Fibroblast of lung (primary cell): ENCODE results near the gene ACTR1A.

ENCODE experiments used
- EZH2 ChIP-seq: IDR thresholded peaks from 2 replicates; pipeline ENCODE4 v1.5.1; 2012; ENCODE audit warnings: low read length, control low read depth, mild to moderate bottlenecking; ENCODE audit errors: missing control alignments
- TF ChIP-seq, protein P1 (sequence below), 2 donors: IDR thresholded peaks in 1 of 2; conservative IDR thresholded peaks in 1 of 2; 1 replicate in 1 of 2; 2 replicates in 1 of 2; pipeline ENCODE4 v1.5.1; 2011 to 2012; ENCODE audit warnings: low read length in 2 of 2, control low read depth in 1 of 2, inconsistent platforms in 1 of 2, low read depth in 1 of 2, mild to moderate bottlenecking in 1 of 2

DNA sequence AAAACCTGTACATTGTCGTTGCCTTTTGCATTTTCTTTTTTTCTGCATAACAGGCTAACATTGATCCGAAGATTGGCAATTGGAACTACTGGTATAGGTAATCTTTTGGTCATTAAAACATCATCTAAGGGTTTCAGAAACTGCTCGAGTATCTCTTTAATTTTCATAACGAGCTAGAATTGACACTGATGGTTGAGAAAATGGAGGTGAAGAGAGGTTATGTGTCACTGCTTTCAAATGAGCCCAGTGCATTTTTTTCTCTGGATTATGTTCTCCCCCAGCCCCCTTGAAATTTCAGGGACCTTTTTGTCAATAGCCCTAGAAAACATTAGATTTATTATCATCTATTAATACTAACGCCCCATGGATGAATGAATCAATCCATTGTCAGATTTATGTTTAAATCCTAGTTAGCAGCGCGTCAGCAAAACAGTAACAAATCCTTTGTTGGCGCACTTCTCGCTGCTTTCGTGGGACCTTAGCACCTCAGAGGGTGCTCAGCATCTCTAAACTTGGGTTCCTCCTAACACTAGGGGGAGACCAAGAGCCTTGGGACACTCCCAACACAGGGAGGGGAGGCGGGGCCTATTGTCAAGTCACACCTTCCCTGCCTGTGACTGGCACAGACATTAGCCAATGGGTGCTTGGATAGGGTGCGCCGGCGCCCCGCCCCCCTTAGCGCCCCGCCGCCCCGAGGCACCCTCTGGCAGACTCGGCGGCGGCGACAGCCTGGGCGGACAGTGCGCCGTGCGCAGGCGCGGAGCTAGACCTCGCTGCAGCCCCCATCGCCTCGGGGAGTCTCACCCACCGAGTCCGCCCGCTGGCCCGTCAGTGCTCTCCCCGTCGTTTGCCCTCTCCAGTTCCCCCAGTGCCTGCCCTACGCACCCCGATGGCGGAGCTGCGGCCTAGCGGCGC, 1.0 kb upstream of the ACTR1A start, which contains the start of gene SUFU:
- TF ChIP-seq, protein P1, sequence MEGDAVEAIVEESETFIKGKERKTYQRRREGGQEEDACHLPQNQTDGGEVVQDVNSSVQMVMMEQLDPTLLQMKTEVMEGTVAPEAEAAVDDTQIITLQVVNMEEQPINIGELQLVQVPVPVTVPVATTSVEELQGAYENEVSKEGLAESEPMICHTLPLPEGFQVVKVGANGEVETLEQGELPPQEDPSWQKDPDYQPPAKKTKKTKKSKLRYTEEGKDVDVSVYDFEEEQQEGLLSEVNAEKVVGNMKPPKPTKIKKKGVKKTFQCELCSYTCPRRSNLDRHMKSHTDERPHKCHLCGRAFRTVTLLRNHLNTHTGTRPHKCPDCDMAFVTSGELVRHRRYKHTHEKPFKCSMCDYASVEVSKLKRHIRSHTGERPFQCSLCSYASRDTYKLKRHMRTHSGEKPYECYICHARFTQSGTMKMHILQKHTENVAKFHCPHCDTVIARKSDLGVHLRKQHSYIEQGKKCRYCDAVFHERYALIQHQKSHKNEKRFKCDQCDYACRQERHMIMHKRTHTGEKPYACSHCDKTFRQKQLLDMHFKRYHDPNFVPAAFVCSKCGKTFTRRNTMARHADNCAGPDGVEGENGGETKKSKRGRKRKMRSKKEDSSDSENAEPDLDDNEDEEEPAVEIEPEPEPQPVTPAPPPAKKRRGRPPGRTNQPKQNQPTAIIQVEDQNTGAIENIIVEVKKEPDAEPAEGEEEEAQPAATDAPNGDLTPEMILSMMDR (conservative IDR thresholded peaks at IDR 0.05 in 1 of 2, IDR thresholded peaks at IDR 0.05 in 1 of 2; ENCODE audit: low read depth in 1 of 2, low read length in 2 of 2), result peak; percentile 82 to 91
- no peak for TF ChIP-seq EZH2
